GM21360 (cell line): Measurements from ENCODE around the gene CACNA1B.

Experiments used
- ATAC-seq: cut with Tn5 transposase; IDR thresholded peaks from one replicate; pipeline ENCODE4 v1.9.1; 2021; ENCODE audit warnings: mild to moderate bottlenecking, moderate library complexity; ENCODE audit not compliant: unreplicated experiment

The CACNA1B gene

DNA sequence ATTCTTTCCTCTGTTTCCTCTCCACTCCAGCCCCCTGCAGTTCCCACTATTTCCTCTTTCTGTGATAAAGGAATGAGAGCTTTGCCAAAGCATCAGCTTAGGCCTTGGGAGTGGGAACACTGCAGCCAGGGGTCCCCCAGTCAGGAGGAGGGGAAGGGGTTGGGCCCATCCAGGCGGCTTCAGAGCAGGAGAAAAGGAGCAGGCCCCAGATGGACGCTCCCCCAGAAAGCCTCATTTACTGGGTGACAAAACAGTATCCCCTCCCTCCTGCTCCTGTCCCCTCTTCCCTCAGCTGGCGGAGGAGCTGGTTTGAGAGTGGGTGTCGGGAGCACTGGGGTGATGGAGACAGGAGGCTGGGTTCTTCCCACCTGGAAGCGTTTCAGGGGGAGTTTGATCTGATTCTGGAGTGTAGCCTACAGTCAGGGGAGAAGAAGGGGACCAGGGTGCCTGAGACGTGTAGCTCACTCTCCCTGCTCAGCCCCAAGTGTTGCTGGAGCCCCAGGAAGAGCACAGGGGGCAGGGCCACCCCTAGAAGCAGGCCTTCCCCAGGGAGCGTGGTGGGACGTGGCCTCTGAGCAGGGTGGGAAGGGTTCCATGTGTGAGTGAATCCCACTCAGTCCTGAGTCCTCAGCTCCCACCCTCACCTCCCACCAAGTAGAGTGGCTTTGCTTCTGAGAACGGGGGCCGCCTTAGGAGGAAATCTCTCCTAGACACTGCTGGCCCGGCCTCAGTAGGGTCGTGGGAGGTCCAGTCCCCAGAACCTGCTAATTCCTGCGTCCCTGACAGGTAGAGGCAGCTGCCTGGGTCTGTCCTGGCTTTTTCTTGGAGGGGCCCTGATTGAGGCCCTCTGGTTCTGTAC, 173.1 kb downstream of the CACNA1B start:
- ATAC-seq = no peak

DNA sequence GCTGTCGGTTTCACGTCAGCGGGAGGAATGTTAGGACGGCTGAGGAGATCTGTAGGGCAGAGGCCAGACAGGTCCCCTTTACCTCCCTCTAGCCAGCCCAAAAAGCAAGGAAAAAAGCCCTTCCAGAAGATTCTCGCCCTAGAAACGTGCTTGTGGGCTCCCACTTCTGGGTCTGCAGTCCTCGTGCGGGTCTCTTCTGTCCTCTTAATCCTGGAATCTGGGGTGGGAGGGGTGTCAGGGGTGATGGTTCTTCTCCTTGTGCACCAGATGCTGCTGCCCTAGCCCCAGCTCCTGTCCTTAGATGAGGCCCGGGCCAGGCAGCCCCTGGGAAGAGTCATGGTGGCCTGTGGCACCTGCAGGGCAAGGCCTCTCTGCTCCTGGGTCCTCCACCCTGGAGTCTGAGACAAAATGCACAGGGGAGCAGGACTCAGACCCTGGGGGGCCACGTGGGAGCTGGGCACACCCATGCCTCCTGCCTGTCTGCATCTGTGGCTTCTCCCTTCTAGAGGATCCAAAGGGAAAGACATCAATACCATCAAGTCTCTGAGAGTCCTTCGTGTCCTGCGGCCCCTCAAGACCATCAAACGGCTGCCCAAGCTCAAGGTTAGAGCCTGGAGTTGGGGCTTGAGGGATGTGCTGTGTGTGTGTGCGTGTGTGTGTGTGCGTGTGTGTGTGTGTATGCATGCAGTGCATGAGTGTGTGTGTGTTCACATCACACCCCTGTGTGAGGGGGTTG, 174.2 kb downstream of the CACNA1B start:
- no peak for ATAC-seq

- ATAC-seq = no peak
Measured at GRCh38 chr9:138052322-138052615, 174.7 kb downstream of the CACNA1B start.

DNA sequence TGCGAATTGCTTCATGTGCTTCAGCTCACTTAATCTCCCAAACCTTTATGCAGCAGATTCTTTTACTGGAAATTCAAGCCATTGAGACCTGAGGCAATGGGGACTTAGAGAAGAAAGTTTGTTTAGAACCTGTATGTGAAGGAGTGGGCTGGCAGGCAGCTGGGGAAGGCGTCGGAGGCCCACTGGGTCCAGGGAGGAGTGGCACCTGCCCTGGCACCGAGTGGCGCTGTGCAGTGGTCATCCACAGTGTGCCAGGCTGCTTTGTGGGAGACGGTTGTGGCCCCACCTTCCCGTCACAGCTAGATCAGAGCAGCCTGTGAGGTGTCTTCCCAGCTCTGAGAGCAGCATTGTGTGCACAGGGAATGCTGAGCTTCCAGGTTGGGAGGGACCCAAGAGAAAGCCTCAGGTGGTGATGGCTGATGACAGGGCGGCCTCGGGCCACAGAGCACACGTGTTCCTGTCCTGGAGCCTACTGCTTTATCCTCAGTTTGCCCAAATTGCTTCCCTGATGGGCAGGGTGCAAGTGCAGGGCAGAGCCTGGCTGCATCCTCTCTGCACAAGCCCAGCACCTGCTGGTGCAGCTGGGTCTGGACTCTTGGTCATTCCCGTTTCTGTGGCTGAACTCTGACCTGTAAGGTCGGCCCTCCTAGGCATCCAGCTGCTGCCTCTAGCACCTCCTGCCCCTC, 175.2 kb downstream of the CACNA1B start:
- ATAC-seq = no peak

DNA sequence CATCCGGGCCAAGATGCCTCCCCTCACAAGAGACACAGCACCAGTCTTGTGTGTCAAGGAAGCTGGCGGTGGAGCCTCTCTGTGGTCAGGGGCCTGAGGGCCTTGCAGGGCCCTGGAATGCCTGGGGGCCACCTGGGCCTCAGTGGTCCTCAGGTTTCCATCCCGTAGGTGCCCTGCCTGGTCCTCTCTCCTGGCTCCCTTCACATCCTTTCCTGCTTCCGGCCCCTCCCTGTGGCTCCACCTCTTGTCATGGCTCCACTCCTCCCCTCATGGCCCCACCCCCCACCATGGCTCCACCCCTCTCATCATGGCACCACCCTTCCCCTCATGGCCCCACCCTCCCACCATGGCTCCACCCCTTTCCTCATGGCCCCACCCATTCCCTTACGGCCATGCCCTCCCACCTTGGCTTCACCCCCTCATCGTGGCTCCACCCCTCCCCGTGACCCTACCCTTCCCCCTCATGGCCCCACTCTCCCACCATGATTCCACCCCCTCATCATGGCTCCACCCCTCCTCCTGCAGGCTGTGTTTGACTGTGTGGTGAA, 175.8 kb downstream of the CACNA1B start:
- ATAC-seq = no peak

- no peak for ATAC-seq
Measured at GRCh38 chr9:138053996-138054752, 176.6 kb downstream of the CACNA1B start.

DNA sequence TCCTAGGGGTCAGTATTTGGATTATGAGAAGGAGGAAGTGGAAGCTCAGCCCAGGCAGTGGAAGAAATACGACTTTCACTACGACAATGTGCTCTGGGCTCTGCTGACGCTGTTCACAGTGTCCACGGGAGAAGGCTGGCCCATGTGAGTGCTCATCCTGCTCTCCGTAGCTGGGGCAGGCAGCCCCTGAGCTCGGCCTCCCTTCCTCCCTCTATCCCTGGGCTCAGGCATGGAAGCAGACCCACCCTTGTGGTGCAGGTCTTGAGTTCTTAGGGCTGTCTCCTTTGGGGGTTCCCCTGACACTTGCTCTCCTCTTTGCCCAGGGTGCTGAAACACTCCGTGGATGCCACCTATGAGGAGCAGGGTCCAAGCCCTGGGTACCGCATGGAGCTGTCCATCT, 180.1 kb downstream of the CACNA1B start:
- ATAC-seq = no peak

DNA sequence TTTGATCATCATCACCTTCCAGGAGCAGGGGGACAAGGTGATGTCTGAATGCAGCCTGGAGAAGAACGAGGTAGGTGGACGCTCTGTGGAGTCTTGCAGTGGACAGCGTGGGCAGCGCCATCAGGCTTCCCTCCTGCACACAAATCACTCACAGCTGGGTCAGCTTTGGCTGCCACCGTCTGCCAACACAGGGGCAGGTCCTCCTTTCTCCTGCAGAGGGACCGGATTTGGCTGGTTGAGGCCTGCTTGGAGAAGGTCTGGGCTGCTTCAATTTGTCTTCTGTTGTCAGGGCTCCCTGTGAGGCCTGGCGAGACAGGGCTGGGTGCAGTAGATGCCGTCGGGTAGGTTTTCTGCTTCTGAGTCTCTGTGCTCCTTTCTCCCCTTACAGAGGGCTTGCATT, 180.6 kb downstream of the CACNA1B start:
- no peak for ATAC-seq

DNA sequence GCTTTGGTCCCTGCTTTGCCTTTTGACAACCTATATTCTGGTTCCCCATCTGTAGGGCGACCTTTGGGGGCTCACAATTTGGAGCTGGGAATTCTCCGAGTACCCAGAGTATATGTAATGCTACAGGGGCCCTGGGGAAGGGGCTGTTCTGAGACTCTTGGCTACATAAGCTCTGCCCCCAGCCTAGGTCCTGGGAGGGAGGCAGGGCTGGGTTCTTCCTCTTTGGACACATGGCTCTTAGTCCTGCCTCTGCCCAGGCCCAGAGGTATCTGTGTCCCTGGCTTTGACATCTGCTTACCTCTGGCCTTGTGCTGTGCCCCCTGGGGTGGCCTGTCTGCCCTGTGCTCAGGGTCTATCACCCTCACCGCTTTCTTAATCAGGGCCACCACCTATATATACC, 181.6 kb downstream of the CACNA1B start:
- no peak for ATAC-seq

- ATAC-seq = no peak
Measured at GRCh38 chr9:138060365-138060764, 182.8 kb downstream of the CACNA1B start.

GRCh38 chr9:138060881-138061280, 183.3 kb downstream of the CACNA1B start:
- ATAC-seq = no peak

DNA sequence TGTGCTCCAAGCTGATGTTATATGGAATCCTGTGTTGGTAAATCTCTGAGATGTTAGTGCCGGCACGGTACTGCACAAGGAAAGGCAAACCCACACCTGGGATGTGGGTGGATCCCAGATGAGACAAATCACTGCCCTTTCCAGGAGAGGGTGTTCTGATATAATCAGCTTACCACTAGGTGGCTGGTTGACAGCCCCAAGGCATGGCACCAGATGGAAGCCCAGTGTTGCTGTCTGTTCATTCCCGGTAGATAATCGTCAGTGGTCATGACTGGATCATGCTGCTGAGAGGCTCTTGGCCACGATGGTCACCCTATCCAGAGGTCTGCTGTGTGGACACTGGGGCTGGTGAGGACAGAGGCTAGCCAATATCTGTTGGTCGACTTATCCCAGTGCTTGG, 184.0 kb downstream of the CACNA1B start:
- no peak for ATAC-seq

GRCh38 chr9:138062196-138062595, 184.6 kb downstream of the CACNA1B start:
- ATAC-seq = no peak

DNA sequence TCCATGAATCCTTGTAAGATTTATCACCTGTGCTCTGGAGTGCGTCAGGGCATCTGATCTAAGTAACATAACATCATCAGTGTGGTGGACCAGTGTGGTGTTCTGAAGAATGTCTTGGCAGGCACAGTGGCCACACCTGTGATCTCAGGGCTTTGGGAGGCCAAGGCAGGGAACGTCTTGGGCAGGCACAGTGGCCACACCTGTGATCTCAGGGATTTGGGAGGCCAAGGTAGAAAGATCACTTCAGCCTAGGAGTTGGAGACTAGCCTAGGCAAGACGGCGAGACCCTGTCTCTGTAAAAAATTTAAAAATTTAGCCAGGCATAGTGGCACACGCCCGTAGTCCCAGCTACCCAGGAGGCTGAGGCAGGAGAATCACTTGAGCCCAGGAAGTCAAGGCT, 185.5 kb downstream of the CACNA1B start:
- no peak for ATAC-seq

DNA sequence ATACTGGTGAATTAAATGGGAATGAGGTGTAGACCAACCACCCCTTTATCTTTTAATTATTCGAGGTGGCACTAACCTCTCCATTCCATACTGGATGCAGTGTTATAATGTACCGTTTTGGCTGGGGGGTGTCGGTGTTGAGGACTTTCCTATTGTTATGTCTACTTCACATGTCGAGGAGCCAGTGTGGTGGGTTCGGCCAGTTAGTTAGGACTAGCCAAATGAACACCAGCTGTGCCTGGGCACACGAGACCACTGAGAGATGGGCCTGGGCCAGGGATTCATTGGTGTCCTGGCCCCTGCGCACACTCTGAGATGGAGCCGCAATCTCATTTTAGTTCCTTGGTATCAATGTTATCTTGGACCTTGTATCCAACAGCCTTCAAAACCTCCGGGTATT, 186.2 kb downstream of the CACNA1B start:
- no peak for ATAC-seq

GRCh38 chr9:138064547-138064946, 187.0 kb downstream of the CACNA1B start:
- no peak for ATAC-seq

- no peak for ATAC-seq
Measured at GRCh38 chr9:138065287-138065686, 187.7 kb downstream of the CACNA1B start.

DNA sequence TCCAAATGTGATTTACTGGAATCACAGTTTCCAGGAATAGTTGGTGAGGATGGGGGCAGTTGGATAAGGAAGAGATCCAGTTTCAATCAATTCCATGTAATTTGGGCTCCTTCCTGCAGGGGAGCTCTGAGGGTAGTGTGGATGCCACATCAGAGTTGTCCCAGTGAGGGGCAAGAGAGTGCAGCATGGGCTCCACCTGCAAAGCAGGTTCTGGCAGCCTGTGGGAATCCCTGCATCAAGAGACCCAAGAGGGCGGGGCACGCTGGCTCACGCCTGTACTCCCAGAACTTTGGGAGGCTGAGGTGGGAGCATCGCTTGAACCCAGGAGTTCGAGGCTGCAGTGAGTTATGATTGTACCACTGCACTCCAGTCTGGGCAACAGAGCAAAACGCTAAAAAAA, 188.5 kb downstream of the CACNA1B start:
- no peak for ATAC-seq

DNA sequence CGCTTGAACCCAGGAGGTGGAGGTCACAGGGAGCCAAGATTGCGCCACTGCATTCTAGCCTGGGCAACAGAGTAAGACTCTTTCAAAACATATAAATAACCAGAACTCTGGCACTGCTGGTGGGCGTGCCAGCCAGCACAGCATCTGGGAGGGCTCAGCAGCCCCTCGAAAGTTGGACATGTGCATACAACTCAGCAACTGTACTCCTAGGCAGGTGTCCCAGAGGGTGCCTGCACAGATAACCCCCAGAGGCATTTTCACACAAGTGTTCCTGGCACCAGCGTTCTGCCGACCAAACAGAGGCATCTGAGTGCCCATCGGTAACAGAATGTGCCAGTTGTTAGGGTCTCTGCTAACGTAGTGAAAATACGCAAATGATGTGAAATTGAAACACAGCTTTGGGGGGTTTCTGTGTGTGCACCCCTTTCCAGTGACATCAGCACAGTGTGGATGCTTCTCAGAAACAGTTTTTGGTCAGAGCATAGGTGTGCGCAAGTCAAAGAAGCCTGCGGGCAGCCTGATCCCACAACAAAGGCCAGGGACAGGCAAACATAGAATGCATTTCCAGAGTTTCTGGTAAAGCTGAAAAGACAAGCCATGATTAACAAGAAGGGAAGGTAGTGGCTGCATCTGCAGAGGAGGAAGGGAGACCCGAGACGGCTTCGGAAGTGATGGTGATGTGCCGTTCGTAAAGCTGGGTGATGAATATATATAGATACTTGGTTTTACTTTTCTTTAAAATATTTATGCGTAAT, 190.2 kb downstream of the CACNA1B start:
- no peak for ATAC-seq

- ATAC-seq = no peak
Measured at GRCh38 chr9:138068601-138069035, 191.0 kb downstream of the CACNA1B start.
